Suprapubic skin (tissue), 4 donors: ENCODE measurements around the gene RTL10. TPM values are rescaled to one million over a fixed set of nuclear protein-coding genes. Genes with fewer than 3 reads are reported as not detected.

Experiments
- DNase-seq, 2 donors: peaks; one replicate each; pipeline ENCODE4 v3.0.0-alpha.2; 2019; ENCODE audit warnings: low spot score in 2 of 2
- H3K27ac ChIP-seq: fragments of 200-600 bp; sonication (generic); one replicate; pipeline ENCODE4 v1.5.1; 2019
- H3K27me3 ChIP-seq: fragments of 200-600 bp; sonication (generic); one replicate; pipeline ENCODE4 v1.5.1; 2019
- H3K36me3 ChIP-seq: fragments of 200-600 bp; sonication (generic); one replicate; pipeline ENCODE4 v1.5.1; 2019
- H3K4me1 ChIP-seq: fragments of 200-600 bp; sonication (generic); one replicate; pipeline ENCODE4 v1.5.1; 2019
- H3K4me3 ChIP-seq: fragments of 200-600 bp; sonication (generic); one replicate; pipeline ENCODE4 v1.5.1; 2019; ENCODE audit warnings: mild to moderate bottlenecking
- H3K9me3 ChIP-seq: fragments of 200-600 bp; sonication (generic); one replicate; pipeline ENCODE4 v1.5.1; 2019
- EP300 ChIP-seq: sonication (generic); formaldehyde crosslinking; IDR thresholded peaks from one replicate; pipeline ENCODE4 v1.6.1; 2017; ENCODE audit warnings: antibody characterized with exemption
- POLR2A ChIP-seq, 2 donors: fragments of 450-650 bp; IDR thresholded peaks; one replicate each; pipeline ENCODE4 v1.6.1; 2017; ENCODE audit warnings: antibody characterized with exemption in 2 of 2, mild to moderate bottlenecking in 2 of 2, moderate library complexity in 2 of 2
- POLR2AphosphoS5 ChIP-seq, 3 donors: sonication (generic); formaldehyde crosslinking; IDR thresholded peaks; one replicate each; pipeline ENCODE4 v1.6.1; 2017; ENCODE audit warnings: antibody characterized with exemption in 3 of 3
- WGBS: methylation state at CpG from one replicate; pipeline ENCODE4 v1.1.5; 2018; 5-methylcytosine and 5-hydroxymethylcytosine counted together
- total RNA-seq, 4 donors: library from RNA; depleted of rRNA; stranded (reverse); fragments of >200 nt; gene quantifications; one replicate each; pipeline ENCODE4 v1.1.0, GENCODE V29; 2016
- TF ChIP-seq, protein P1 (sequence below), 2 donors: fragments of 200-600 bp in 1 of 2; fragments of 450-650 bp in 1 of 2; sonication (generic) in 1 of 2; IDR thresholded peaks; one replicate each; pipeline ENCODE4 v1.5.1; 2016 to 2019; ENCODE audit warnings: antibody characterized with exemption in 2 of 2, mild to moderate bottlenecking in 1 of 2, moderate library complexity in 1 of 2

RTL10 gene
- total RNA-seq, 4 donors from 2014 or later: 21.8 to 46.2 (median 32.4) TPM

DNA sequence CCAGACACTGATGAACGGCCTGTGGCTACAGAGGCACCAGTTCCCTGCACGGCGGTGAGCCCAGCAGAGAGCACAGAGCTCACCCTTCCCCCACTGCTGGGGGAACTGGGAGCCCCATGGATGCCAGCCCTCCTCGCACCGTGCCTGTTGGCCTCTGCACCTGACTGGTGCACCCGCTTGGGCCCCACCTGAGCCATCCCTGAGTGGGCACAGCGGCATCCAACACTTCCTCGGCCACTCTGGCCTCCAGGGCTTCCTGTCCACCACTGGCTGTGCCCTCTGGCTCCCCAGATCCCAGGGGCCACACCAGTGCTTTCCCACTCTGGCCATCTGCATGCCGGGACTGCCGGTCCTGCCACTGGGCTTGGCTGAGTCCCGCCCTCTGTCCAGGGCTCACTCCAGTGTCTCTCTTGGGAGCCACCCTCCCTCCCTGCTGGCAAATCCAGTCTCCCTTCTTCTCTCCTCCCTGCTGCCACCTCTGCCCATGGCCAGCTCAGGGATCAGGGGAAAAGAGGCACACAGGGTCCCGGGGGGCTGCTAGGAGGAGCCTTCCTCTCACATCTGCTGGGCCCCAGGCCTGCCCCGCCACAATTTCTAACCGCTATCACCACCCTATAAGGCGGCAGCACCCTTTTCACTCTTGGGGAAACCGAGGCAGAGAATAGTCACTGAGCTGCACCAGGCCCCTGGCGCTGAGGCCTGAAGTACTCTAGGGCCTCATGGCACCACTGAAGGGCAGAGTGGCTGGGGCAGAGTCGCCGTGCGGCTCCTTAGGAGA, 33.0 kb downstream of the RTL10 start:
- 92% methylated on average over 11 of the region's 20 CpGs for WGBS
- DNase-seq: peak in 1 of 2 donors; percentile 58
- H3K4me3 ChIP-seq: no peak overlapping the region
- H3K36me3 ChIP-seq: no peaks in the 10 kb centered on the region
- H3K4me1 ChIP-seq: peaks cover 33% of the 10 kb centered on the region
- no peaks in the 10 kb centered on the region for H3K27me3 ChIP-seq
- H3K9me3 ChIP-seq: no peaks in the 10 kb centered on the region
- H3K27ac ChIP-seq: no peak overlapping the region
- TF ChIP-seq POLR2A (IDR thresholded peaks at IDR 0.05) (no peak), EP300 (no peak), POLR2AphosphoS5 (IDR thresholded peaks at IDR 0.05) (no peak)
- TF ChIP-seq, protein P1, sequence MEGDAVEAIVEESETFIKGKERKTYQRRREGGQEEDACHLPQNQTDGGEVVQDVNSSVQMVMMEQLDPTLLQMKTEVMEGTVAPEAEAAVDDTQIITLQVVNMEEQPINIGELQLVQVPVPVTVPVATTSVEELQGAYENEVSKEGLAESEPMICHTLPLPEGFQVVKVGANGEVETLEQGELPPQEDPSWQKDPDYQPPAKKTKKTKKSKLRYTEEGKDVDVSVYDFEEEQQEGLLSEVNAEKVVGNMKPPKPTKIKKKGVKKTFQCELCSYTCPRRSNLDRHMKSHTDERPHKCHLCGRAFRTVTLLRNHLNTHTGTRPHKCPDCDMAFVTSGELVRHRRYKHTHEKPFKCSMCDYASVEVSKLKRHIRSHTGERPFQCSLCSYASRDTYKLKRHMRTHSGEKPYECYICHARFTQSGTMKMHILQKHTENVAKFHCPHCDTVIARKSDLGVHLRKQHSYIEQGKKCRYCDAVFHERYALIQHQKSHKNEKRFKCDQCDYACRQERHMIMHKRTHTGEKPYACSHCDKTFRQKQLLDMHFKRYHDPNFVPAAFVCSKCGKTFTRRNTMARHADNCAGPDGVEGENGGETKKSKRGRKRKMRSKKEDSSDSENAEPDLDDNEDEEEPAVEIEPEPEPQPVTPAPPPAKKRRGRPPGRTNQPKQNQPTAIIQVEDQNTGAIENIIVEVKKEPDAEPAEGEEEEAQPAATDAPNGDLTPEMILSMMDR (IDR thresholded peaks at IDR 0.05): no peak

DNA sequence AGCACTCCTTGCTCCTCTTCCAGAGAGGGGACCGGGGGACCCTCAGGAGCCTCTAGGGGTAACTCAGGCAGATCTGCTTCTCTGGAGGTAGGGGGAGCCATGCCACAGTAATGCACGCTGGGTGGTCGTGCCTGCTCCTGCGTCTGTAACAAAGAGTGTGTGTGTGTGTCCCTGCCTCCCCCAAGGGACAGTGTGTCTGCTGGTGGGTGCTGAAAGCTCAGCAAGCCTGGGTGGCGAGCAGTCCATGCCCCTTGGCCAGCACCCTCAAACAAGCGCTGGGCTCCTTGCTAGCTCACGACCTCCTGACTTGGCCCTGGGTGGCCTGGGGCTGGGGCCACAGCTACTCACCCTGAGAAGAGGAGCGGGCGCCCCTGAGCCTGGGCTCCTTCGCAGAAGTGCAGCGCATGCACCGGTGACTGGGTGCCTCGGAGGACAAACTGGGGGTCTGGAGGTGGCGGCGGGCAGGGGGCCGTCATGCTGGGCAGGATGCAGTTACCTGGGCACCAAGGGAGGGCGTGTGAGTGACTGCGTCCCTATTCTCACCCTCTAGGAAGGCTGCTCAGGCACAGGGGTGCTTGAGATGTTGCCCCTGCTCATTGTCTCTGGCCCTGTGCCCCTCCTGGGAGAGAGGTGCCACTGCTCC, 33.7 kb downstream of the RTL10 start:
- WGBS: 82% methylated on average over 4 of the region's 18 CpGs
- no peak overlapping the region for H3K27ac ChIP-seq
- H3K27me3 ChIP-seq: no peaks in the 10 kb centered on the region
- peaks cover 31% of the 10 kb centered on the region for H3K4me1 ChIP-seq
- TF ChIP-seq, protein P1 (IDR thresholded peaks at IDR 0.05): no peak
- TF ChIP-seq POLR2AphosphoS5 (IDR thresholded peaks at IDR 0.05) (no peak), EP300 (no peak), POLR2A (IDR thresholded peaks at IDR 0.05) (no peak)
- no peak overlapping the region for H3K4me3 ChIP-seq
- no peaks in the 10 kb centered on the region for H3K9me3 ChIP-seq
- DNase-seq: peak in 1 of 2 donors; percentile 76
- no peaks in the 10 kb centered on the region for H3K36me3 ChIP-seq

DNA sequence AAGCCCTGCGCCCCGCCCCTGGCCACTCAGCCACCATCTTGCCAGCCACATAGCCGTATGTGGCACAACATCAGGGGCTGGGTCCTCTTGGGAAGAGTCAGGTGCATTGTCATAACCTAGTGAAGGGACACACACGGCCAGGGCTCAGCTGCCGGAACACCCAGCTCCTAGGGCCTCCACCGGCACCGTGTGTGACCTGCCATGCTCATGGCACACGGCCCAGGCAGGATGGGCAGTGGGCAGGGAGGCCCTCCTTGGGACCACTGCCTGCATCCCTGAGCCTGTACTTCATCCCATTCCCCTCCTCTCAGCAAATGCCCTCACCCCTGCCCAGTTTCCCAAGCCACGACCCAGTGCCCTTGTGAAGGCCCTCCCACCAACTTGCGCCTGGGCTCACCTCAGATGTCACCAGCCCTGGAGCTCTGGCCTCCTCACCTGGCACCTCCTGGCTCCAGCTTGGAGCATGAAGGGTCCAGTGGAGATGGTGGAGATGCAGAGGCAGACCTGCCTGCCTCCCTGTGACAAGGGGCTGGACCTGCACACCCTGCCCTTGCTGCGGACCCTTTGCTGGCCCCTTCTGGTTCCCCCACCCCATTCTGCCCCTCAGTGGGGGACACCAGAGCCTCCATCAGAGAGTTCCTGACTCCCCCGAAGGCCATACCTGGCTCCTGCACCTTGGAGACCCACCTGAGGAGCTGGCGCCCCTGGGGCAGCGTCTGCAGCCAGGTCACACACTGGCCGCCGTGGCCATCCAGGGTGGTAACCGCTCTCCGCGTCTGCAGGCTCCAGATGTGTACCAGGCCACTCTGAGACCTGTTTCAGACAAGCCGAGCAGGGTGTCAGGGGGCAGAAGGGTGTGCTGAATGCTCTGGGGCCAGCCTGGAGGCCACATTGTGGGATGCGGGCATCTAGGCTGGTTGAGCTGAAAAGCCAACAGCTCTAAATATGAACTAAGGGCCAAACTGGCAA, 34.5 kb downstream of the RTL10 start:
- peak in 1 of 2 donors; percentile 70 for DNase-seq
- Histone ChIP-seq H3K27ac (no peak overlapping the region), H3K9me3 (no peaks in the 10 kb centered on the region), H3K27me3 (no peaks in the 10 kb centered on the region), H3K36me3 (no peaks in the 10 kb centered on the region), H3K4me3 (no peak overlapping the region), H3K4me1 (peaks cover 27% of the 10 kb centered on the region)
- 92% methylated on average over 11 of the region's 21 CpGs for WGBS
- TF ChIP-seq POLR2AphosphoS5 (IDR thresholded peaks at IDR 0.05) (no peak), POLR2A (IDR thresholded peaks at IDR 0.05) (no peak)

DNA sequence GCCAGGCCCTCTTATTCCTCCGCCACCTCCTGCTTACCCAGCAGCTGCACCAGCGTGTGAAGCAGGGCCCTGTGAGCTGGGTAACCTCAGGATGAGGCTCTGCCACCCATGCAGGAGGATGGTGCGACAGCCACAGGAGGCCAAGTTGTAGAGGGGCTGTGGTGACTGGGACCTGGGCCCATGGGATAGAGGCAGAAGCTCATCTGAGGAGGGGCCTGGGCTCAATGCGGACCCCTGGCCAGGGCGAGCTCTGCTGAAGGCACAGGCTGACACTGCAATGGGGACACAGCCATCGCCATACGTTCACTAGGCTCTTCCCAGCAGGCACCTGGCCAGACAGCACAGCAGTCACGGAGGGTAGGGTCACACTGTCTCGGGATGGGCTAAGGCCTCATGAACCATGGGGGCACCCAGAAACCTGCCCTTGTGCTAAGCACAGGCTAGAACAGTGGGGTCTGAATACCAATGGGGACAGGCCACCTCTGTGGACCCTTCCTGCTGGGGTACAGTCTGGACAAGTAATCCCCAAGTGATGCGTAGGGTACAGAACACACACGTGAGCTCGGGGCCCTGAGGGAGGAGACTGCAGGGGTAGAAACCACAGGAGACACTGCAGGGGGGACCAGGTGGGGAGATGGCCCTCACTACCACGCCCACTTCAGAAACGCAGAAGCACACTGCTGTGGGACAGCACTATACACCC, 35.3 kb downstream of the RTL10 start:
- peak; percentile 32 to 58 for DNase-seq
- no peaks in the 10 kb centered on the region for H3K27me3 ChIP-seq
- 100% methylated on average over 4 of the region's 14 CpGs for WGBS

More for the DNA sequence above, 35.3 kb downstream of the RTL10 start:
- Histone ChIP-seq H3K36me3 (no peaks in the 10 kb centered on the region), H3K4me3 (no peak overlapping the region), H3K4me1 (peaks cover 19% of the 10 kb centered on the region), H3K9me3 (no peaks in the 10 kb centered on the region), H3K27ac (no peak overlapping the region)
- TF ChIP-seq, protein P1 (IDR thresholded peaks at IDR 0.05): no peak
- TF ChIP-seq POLR2AphosphoS5 (IDR thresholded peaks at IDR 0.05) (no peak), EP300 (no peak), POLR2A (IDR thresholded peaks at IDR 0.05) (no peak)
